ENCODE data around the gene NPC1. TPM values are rescaled to one million over a fixed set of nuclear protein-coding genes. Genes with fewer than 3 reads are reported as not detected.
"Not testable (repeated sequence)": the region's sequence is repeated elsewhere in the genome, so short reads cannot be mapped to it uniquely, and the experiment has no call there.

Gene NPC1
- polyA plus RNA-seq, 5 donors: 18.9 to 28.0 (median 24.3) TPM

DNA sequence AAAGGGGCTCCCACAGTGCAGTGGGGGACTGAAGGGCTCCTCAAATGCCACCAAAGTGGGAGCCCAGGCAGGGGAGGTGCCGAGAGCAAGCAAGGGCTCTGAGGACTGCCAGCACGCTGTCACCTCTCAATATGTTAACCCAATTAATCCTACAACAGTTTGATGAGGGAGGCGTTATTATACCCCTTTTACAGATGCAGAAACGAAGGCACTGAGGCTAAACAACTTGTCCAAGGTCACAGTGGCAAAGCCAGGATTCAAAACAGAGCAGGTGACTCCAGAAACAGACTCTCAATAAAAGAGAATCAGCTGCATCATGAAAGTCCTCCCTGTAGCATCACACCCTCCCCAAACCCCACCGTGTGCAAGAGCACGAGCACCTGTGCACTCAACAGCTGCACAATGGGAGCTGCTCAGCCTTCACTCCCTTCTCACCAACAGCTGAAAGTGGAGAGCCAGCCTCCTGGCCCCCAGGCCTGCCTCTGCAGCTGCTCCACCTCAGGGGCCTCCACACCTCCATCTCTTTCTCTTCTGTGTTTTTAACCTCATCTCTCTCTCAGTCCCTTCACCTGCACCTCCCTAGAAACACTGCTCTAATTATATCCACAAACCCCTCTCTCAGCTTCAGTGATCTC is 8.1 kb downstream of the NPC1 start:
- DNase-seq: no peak

- not testable (repeated sequence) for DNase-seq
These were observed 8.8 kb downstream of the NPC1 start for GRCh38 chr18:23577521-23577920.

- DNase-seq: no peak
These were observed 11.0 kb downstream of the NPC1 start for GRCh38 chr18:23575309-23575651.

DNA sequence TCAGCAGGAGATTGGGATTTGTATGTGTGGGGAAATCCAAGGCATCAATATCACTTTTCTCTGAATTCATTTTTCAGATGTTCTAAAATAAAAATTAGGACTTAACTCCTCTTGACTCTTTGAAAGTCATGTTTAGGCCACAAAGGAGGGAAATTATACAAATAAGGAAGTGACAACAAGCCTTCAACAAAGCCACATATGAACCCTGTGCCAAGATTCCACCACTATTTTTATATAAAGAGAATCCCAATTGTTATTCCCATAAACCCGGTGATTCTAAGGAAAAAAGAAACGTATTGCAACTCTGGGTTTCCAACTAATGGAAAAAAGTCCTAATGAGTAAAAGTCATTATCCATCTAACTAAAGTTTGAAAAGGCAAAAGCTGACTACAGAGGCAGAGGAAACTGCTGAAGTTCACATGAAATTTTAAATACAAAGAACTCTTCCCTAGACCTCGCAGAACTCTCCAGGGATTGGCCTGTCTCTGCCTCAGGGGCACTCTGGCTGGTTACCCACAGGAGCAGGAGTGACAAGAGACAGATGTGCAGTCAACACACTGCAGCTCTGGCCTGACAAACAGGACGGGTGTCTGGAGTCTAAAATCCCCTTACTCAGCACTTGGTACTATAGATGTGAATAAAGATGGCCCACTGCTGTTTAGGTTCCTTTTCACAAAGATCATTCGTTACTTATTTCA is 11.5 kb downstream of the NPC1 start:
- no peak for DNase-seq

DNA sequence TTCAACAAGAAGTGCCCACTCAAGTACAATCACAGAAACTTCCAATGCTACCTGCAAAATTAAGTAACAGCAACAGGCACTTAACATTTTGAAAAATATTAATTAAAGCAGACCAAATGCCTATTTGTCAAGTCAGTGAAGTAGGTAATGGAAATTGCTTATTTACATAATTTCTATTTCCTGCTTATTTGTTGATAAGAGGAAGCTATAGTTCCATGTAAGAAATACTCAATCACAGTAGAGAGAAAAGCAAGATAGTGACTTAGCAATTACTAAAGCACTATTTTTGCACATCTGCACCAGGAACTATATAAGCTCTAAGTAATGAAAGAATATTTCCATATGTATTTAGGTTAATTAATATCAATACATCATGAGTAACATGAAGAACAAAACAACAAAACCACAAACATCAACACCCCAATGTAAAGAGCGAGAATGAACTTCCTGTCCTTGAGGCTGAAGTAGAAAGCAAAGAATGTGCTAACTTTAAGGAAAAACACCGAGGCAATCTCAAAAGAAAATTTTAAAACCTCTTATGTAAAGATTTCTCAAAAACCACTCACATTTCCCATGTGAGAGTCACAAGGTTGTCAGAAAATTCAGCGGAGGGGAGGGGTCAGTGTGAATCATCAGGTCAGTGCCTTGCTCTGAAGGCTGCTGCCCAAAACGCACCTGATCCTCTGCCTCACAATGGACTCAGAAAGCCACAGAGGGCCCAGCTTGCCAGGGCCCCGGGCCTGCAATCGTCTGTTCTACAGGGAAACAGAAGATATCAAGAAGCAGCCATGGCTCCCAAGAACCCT is 12.5 kb downstream of the NPC1 start:
- no peak for DNase-seq

- no peak for DNase-seq
These were observed 13.3 kb downstream of the NPC1 start for GRCh38 chr18:23573020-23573419.

- DNase-seq: no peak
These were observed 13.7 kb downstream of the NPC1 start for GRCh38 chr18:23572570-23572969.

GRCh38 chr18:23572012-23572411 is 14.3 kb downstream of the NPC1 start:
- DNase-seq: no peak

GRCh38 chr18:23570912-23571504 is 15.3 kb downstream of the NPC1 start:
- no peak for DNase-seq

- DNase-seq: no peak
These were observed 16.8 kb downstream of the NPC1 start for GRCh38 chr18:23569299-23570063.

DNA sequence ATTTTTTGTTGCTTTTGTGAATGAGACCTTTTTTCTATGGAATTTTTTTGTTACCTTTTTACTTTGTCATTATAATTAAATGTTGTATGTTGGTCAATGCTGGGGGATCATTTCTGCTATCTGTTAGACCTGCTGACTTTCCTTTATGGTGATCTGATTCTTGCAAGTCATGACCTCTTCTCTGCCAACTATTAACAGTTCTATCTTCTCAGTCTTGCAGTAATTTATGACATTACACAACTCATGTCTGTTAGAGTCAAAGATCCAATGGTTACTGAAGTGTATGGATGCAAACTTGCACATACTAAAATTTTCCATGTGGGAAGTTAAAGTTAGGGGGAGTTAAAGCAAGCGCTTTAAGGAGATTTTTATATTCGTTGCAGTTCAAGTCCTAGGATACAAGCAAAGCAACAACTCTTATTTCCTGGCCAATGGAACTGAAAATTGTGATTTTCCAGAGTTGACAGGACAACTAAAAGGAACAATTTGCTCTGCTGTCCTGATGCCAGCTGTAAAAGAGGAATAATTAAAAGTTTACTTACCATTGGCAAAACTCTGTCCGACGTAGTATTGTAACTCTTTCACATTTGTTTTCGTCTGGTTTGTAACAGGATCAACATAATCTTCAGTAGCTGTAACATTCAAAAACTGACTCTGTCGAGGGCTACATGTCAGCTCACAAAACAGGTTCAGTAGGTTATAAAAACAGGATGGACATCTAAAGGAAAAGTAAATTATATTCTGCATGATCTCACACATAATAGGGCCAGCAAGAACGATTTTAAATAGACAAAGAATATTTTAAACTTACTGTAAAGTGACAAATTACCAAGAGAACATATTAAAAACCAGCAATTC is 17.8 kb downstream of the NPC1 start:
- DNase-seq: no peak

GRCh38 chr18:23567671-23568070 is 18.6 kb downstream of the NPC1 start:
- DNase-seq: no peak

- no peak for DNase-seq
These were observed 20.3 kb downstream of the NPC1 start for GRCh38 chr18:23565916-23566547.

DNA sequence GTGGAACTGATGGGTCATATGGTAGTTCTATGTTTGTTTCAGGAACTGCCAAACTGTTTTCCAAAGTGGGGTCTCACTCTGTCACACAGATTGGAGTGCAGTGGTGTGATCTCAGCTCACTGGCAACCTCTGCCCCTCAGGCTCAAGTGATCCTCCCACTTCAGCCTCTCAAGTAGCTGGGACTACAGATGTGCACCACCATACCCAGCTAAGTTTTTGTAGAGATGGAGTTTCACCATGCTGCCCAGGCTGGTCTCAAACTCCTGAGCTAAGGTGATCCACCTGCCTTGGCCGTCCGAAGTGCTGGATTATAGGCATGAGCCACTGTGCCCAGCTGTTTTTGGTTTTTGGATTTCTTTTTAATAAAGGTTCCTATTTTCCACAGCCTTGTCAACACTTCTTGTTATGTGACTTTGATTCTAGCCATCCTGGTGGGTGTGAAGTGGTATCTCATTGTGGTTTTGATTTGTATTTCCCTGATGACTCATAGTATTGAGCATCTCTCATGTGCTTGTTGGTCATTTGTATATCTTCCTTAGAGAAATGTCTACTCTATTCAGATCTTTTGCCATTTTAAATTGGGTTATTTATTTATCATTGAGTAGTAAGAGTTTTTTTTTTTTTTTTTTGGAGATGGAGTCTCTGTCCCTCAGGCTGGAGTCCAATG is 22.8 kb downstream of the NPC1 start:
- no peak for DNase-seq

GRCh38 chr18:23560186-23560585 is 26.1 kb downstream of the NPC1 start:
- no peak for DNase-seq

- not testable (repeated sequence) for DNase-seq
These were observed 28.8 kb downstream of the NPC1 start for GRCh38 chr18:23557511-23557910.

GRCh38 chr18:23556145-23556780 is 30.0 kb downstream of the NPC1 start:
- DNase-seq: no peak

DNA sequence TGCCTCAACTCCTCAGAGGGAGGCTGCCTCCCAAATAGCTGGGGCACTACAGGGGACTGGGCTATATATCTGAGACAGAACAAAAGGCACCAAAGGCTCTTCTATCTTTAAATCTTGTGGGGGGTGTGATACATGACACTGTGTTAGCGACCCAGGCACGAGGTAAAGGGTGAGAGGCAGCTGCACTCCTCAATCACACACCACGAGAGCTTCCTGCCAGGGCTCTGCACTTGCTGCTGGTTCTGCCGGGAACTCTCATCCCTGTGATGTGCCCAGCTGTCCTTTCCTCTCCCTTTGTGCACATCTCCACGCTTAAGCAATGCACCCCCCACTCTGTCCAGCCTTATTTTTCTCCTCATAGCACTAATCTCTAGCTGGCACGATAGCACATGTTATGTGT is 32.4 kb downstream of the NPC1 start:
- DNase-seq: no peak

- DNase-seq: no peak
These were observed 33.8 kb downstream of the NPC1 start for GRCh38 chr18:23552505-23552904.
